CD4-positive, alpha-beta T cell treated with Interleukin-10 for 1 hour (primary cell): Measurements from ENCODE around the gene CMTM4.
"Not testable (repeated sequence)": the region's sequence is repeated elsewhere in the genome, so short reads cannot be mapped to it uniquely, and the experiment has no call there.

ENCODE experiments used
- DNase-seq: peaks from one replicate; pipeline ENCODE4 v3.0.0-alpha.2; 2020

Gene CMTM4

DNA sequence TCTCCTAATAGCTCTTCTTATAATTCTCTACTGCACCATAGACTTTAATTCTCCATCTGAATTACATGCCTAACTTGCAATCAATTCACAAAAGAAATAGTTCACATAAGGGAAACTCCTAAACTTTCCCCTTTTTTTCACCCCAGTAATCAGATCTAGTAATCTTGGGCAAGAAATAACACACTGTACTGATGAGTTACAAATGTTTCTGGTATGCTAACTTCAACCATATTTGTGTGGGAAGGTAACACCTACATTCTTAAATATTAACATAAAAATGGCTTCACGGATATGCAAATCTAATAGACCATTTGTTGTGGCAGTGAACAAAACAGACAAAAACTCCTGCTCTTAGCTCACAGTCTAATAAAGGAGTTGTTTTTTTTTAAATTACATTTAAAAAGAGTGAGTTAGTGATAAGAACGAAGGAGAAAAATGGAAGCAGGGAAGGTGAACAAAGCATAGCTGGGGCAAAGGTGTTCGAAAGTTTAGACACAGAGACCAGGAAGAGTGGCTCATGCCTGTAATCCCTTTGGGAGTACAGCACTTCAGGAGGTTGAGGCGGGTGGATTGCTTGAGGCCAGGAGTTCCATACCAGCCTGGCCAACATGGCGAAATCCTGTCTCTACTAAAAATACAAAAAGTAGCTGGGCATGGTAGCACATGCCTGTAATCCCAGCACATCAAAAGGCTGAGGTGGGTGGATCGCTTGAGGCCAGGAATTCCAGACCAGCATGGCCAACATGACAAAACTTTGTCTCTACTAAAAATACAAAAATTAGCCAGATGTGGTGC is 57.3 kb downstream of the CMTM4 start:
- DNase-seq: no peak

- DNase-seq: no peak
Measured at GRCh38 chr16:66637806-66638205, 58.7 kb downstream of the CMTM4 start.

DNA sequence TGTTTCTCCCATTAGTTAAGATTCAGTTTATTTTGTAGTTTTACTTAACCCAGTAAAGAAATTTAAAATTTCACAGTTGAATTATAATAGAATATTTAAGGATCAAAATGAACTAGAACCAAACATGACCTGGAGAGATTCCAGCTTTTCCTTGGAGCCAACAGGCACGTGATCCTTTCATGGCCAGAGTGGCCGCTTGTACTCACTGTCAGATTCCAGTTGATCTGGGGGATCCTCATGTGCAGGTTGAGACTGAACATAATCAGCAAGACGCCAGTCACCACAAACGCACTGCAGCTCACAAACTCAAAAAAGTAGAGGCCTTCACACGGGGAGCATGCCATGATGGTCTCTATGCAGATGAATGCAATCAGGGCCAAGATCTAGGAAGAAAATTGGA is 60.3 kb downstream of the CMTM4 start:
- DNase-seq: no peak

DNA sequence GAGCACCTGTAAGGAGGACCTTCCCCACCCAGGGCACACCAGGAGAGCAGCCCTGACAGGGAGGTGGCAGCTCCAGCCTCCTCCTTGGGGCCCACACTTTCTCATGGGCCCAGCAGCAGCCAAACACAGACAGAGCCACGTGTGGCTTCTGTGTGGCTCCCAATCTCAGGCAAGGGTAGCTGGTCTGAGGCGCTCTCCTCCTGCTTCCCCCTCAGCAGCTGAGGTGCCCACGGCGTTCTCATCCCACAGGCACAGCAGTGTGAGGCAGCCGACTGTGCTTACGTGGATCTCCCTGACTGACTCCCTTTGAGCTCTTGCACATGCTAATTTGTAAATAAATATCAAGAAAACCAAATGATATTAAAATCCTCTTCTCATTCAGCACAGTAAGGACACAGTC is 61.1 kb downstream of the CMTM4 start:
- DNase-seq: no peak

DNA sequence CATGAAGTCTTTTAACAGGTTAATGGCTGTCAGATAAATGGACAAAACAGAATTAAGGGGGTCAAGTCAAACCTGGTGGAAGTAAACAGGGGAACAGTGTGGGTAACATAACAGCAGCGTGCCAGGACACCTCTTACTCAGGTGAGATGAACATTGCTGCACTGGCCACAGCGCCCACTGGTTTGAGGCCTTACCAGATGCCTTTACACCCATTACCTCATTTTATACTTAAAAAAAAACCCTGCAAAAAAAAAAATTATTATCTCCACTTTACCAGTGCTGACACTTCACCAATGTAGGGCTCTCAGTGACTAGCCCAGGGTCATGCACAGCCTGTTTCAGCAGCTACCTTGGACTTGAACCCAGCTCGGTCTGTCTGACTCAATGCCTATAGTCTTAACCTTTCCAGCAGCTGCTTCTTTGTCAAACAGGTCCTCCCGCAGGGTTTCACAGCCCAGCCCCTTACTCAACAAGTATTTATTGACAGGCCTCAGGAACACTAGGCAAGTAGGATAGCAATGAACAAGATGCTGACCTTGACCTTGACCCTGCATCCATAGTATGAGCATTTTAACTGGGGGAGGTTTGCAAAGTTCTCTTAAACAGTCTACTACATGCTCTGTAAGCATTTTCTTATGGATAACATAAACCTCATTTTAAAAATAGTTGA is 61.9 kb downstream of the CMTM4 start:
- DNase-seq: no peak

DNA sequence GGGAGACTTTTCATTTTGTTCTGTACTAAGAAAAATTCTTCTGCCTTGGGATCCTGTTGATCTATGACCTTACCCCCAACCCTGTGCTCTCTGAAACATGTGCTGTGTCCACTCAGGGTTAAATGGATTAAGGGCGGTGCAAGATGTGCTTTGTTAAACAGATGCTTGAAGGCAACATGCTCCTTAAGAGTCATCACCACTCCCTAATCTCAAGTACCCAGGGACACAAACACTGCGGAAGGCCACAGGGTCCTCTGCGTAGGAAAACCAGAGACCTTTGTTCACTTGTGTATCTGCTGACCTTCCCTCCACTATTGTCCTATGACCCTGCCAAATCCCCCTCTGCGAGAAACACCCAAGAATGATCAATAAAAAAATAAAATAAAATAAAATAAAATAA is 65.0 kb downstream of the CMTM4 start:
- DNase-seq: not testable (repeated sequence)

GRCh38 chr16:66630561-66631260 is 65.8 kb downstream of the CMTM4 start:
- DNase-seq: not testable (repeated sequence)

DNA sequence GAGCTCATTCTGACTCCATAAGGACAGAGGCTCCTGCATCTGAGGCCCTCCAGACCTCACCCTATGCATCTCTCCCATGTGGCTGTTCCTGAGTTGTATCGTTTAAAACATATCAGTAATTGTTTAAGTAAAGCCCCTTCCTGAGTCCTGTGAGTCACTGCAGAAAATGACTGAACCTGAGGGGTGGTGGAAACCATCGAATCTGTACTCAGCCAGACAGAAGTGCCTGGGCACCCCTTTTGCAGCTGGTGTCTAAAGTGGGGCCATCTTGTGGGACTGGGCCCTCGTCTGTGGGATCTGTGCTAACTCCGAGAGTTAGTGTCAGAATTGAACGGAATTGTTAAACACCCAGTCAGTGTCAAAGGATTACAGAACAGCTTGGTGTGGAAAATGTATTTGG is 66.7 kb downstream of the CMTM4 start:
- DNase-seq: no peak

GRCh38 chr16:66627611-66628378 is 68.7 kb downstream of the CMTM4 start:
- DNase-seq: not testable (repeated sequence)

DNA sequence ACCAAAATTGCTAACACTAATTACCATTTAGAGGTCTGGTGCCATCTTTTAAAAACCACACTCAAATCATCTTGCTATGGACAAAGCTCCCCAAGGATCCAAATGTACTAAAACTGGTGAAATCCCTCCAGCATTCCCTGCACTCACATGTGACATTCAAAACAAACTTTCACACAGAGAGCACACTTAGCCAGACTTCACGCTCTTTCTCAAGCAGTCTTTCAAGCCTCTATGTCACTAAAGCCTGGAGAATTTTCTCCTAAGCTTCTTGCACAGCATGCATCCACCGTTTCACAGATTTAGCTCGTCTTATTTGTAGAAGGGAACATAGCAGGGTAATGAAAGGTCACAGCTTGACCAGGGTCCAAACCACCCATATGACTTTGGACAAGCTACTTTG is 72.8 kb downstream of the CMTM4 start:
- DNase-seq: no peak

DNA sequence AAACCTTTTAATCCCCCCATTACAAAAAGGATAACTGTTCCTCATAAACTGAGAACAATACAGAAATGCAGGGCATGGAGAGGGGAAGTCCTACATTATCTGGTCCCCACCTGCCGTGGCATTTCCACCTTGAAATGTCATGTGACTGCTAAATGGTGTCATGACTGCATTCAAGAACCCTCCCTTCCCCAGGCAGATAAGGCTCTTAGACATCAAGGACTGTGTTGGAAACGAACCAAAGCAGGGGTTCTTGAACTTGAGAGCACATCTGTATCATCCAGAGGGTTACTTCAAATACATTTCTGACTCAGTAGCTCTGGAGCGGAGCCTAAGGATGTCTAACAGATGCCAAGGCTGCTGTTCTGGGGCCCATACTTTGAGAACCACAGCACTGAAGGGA is 73.7 kb downstream of the CMTM4 start:
- no peak for DNase-seq

DNA sequence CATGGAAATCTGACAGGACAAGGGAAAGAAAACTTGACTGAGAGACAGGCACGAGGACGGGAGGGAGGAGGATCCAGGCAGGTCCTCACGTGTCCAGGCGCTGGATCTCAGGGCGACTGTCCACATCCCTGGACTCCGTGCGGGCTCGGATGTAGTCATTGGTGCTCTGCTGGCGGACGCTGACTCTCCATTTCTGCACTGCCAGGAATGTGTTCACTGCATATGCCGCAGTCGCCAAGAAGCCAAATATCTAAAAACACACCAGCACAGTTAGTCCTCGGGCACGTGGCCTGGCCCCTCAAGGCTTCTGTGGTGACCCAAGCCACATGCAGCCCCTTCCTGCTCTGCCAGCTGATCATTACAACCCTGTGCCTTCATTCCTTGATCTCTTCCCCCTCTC is 74.6 kb downstream of the CMTM4 start:
- no peak for DNase-seq

- DNase-seq: no peak
Measured at GRCh38 chr16:66620429-66620795, 76.1 kb downstream of the CMTM4 start.

GRCh38 chr16:66619534-66620428 is 76.8 kb downstream of the CMTM4 start:
- no peak for DNase-seq

- DNase-seq: no peak
Measured at GRCh38 chr16:66618588-66619375, 77.8 kb downstream of the CMTM4 start.

GRCh38 chr16:66617728-66618127 is 78.8 kb downstream of the CMTM4 start:
- DNase-seq: no peak

DNA sequence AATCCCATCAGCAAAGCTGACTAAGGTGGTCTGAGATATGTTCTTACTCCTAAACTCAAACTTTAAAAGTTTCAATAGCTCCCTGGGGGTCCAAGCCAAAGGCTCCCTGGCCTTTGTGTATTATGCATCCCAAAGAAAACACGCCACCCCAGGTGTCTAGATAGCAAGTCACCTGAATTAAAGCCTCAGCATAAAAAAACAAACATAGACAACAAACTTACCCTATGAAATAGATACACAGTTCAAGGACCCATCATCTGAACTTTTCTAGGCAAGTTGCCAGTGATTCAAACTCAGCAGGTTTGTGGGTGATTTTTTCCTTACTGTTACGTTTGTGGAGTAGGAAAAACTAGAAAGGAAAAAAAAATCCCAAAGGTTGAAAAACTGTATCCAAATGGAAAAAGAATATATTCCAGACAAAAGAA is 79.5 kb downstream of the CMTM4 start:
- no peak for DNase-seq

GRCh38 chr16:66616592-66616991 is 80.0 kb downstream of the CMTM4 start:
- DNase-seq: no peak

GRCh38 chr16:66616169-66616568 is 80.4 kb downstream of the CMTM4 start:
- no peak for DNase-seq

DNA sequence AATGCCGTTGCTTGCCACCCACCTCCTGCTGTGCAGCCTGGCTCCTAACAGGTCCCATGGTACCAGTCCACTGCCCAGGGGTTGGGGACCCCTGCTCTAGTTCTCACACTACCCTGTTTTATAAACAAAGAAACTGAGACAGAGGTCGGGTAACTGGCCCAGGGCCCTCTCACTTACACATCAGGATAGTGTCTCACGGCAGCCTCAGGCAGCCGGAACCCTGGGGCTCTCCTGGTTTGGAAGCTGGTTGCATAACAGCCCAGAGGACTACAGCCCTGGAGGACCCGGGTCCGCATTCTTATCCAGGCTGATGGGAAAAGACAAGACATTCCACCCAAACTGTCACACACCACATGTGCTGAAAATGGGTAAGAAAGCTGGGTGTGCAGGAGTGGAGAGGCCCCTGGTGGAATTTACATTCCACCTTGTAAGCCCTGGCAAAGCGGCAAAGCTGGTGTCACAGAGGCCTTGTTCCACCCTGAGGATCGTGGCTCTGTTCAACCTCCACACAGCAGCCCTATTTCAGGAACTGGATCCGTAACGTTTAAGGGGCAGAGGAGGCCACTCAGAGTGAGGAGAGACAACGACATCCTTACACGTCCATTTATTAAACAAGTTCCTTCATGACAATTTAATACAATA is 82.3 kb downstream of the CMTM4 start:
- no peak for DNase-seq

- no peak for DNase-seq
Measured at GRCh38 chr16:66612422-66612821, 84.1 kb downstream of the CMTM4 start.
